ENCODE measurements around the gene IL19.

IL19 gene

GRCh38 chr1:206782448-206782847 is 11.9 kb downstream of the IL19 start:
- Mint-ChIP-seq H3K27me3 (no peaks in the 10 kb centered on the region), H3K27ac (no peak overlapping the region), H3K36me3 (no peaks in the 10 kb centered on the region), H3K9me3 (no peaks in the 10 kb centered on the region), H3K4me1 (peaks cover 57% of the 10 kb centered on the region), H3K4me3 (no peak overlapping the region)

- Mint-ChIP-seq H3K27me3 (no peaks in the 10 kb centered on the region), H3K27ac (no peak overlapping the region), H3K4me3 (no peak overlapping the region), H3K36me3 (no peaks in the 10 kb centered on the region), H3K9me3 (no peaks in the 10 kb centered on the region), H3K4me1 (peaks cover 65% of the 10 kb centered on the region)
Observed at GRCh38 chr1:206783506-206783905, 12.9 kb downstream of the IL19 start.

- Mint-ChIP-seq H3K4me1 (peaks cover 65% of the 10 kb centered on the region), H3K36me3 (no peaks in the 10 kb centered on the region), H3K9me3 (no peaks in the 10 kb centered on the region), H3K27me3 (no peaks in the 10 kb centered on the region), H3K4me3 (peak overlapping the region; percentile 70), H3K27ac (peak overlapping the region; percentile 89)
Observed at GRCh38 chr1:206784471-206784903, 13.9 kb downstream of the IL19 start.

GRCh38 chr1:206785182-206785765 is 14.7 kb downstream of the IL19 start:
- Mint-ChIP-seq H3K9me3 (no peaks in the 10 kb centered on the region), H3K27me3 (no peaks in the 10 kb centered on the region), H3K36me3 (no peaks in the 10 kb centered on the region), H3K27ac (peak overlapping the region; percentile 33), H3K4me1 (peaks cover 73% of the 10 kb centered on the region), H3K4me3 (peak overlapping the region; percentile 3)

GRCh38 chr1:206786212-206786886 is 15.8 kb downstream of the IL19 start:
- Mint-ChIP-seq H3K9me3 (no peaks in the 10 kb centered on the region), H3K4me3 (no peak overlapping the region), H3K4me1 (peaks cover 81% of the 10 kb centered on the region), H3K36me3 (no peaks in the 10 kb centered on the region), H3K27me3 (no peaks in the 10 kb centered on the region), H3K27ac (peak overlapping the region; percentile 8)

GRCh38 chr1:206787891-206788290 is 17.3 kb downstream of the IL19 start:
- no peak overlapping the region for H3K4me3 Mint-ChIP-seq
- H3K27me3 Mint-ChIP-seq, result no peaks in the 10 kb centered on the region
- peaks cover 78% of the 10 kb centered on the region for H3K4me1 Mint-ChIP-seq
- H3K27ac Mint-ChIP-seq, result peak overlapping the region; percentile 14
- no peaks in the 10 kb centered on the region for H3K9me3 Mint-ChIP-seq
- H3K36me3 Mint-ChIP-seq, result no peaks in the 10 kb centered on the region

- no peaks in the 10 kb centered on the region for H3K36me3 Mint-ChIP-seq
- H3K27me3 Mint-ChIP-seq, result no peaks in the 10 kb centered on the region
- H3K4me3 Mint-ChIP-seq, result no peak overlapping the region
- H3K9me3 Mint-ChIP-seq, result no peaks in the 10 kb centered on the region
- peaks cover 74% of the 10 kb centered on the region for H3K4me1 Mint-ChIP-seq
- no peak overlapping the region for H3K27ac Mint-ChIP-seq
Observed at GRCh38 chr1:206788487-206789050, 18.0 kb downstream of the IL19 start.

GRCh38 chr1:206790502-206791250 is 20.1 kb downstream of the IL19 start:
- Mint-ChIP-seq H3K36me3 (peaks cover 2% of the 10 kb centered on the region), H3K4me3 (no peak overlapping the region), H3K27ac (peak overlapping the region; percentile 59)

GRCh38 chr1:206792939-206793607 is 22.5 kb downstream of the IL19 start:
- peaks cover 55% of the 10 kb centered on the region for H3K4me1 Mint-ChIP-seq

More at GRCh38 chr1:206790502-206791250, 20.1 kb downstream of the IL19 start:
- H3K4me1 Mint-ChIP-seq, result peaks cover 74% of the 10 kb centered on the region
- no peaks in the 10 kb centered on the region for H3K9me3 Mint-ChIP-seq
- H3K27me3 Mint-ChIP-seq, result no peaks in the 10 kb centered on the region

GRCh38 chr1:206793620-206794019 is 23.0 kb downstream of the IL19 start:
- H3K4me1 Mint-ChIP-seq, result peaks cover 58% of the 10 kb centered on the region
- no peak overlapping the region for H3K27ac Mint-ChIP-seq
- no peaks in the 10 kb centered on the region for H3K9me3 Mint-ChIP-seq
- no peaks in the 10 kb centered on the region for H3K27me3 Mint-ChIP-seq
- H3K36me3 Mint-ChIP-seq, result peaks cover 2% of the 10 kb centered on the region
- no peak overlapping the region for H3K4me3 Mint-ChIP-seq

More at GRCh38 chr1:206792939-206793607, 22.5 kb downstream of the IL19 start:
- Mint-ChIP-seq H3K36me3 (peaks cover 2% of the 10 kb centered on the region), H3K4me3 (no peak overlapping the region), H3K9me3 (no peaks in the 10 kb centered on the region), H3K27me3 (no peaks in the 10 kb centered on the region), H3K27ac (no peak overlapping the region)

- peak overlapping the region; percentile 70 for H3K4me3 Mint-ChIP-seq
- peaks cover 2% of the 10 kb centered on the region for H3K36me3 Mint-ChIP-seq
- H3K27ac Mint-ChIP-seq, result peak overlapping the region; percentile 91
- H3K9me3 Mint-ChIP-seq, result no peaks in the 10 kb centered on the region
- peaks cover 63% of the 10 kb centered on the region for H3K4me1 Mint-ChIP-seq
- H3K27me3 Mint-ChIP-seq, result no peaks in the 10 kb centered on the region
Observed at GRCh38 chr1:206794294-206794908, 23.8 kb downstream of the IL19 start.

- Mint-ChIP-seq H3K27me3 (no peaks in the 10 kb centered on the region), H3K27ac (no peak overlapping the region), H3K4me3 (no peak overlapping the region), H3K36me3 (peaks cover 2% of the 10 kb centered on the region), H3K9me3 (no peaks in the 10 kb centered on the region), H3K4me1 (peaks cover 54% of the 10 kb centered on the region)
Observed at GRCh38 chr1:206796116-206796515, 25.5 kb downstream of the IL19 start.

- Mint-ChIP-seq H3K4me3 (no peak overlapping the region), H3K27ac (no peak overlapping the region), H3K9me3 (peaks cover 6% of the 10 kb centered on the region), H3K27me3 (no peaks in the 10 kb centered on the region), H3K4me1 (peaks cover 56% of the 10 kb centered on the region), H3K36me3 (peaks cover 2% of the 10 kb centered on the region)
Observed at GRCh38 chr1:206796981-206797402, 26.4 kb downstream of the IL19 start.

GRCh38 chr1:206797534-206798383 is 27.2 kb downstream of the IL19 start:
- Mint-ChIP-seq H3K9me3 (peaks cover 6% of the 10 kb centered on the region), H3K27ac (peak overlapping the region; percentile 14), H3K36me3 (peaks cover 2% of the 10 kb centered on the region), H3K4me3 (no peak overlapping the region), H3K27me3 (no peaks in the 10 kb centered on the region), H3K4me1 (peaks cover 60% of the 10 kb centered on the region)
